ENCODE data around the gene RPH3AL.

DNA sequence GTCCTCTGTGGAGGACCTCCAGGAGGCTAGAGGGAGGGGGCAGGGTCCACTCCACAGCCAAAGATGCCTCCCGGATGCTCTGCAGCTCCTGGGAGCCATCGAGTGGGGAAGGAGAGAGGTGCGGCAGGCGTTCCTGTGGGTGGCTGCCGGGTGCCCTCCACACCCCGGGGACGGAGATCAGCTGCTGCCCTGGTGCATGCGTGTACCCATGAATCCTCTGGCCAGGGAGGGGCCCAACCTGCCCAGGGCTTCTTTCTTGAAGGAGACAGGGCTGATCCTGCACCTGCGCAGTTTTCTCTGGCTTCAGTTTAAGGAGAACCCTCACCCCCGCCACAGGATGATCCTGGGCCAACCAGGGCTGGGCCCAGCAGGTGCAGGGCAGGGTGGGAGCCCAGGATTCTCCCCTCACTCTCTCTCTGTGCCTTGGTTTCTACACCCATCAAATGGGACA, 137.7 kb downstream of the RPH3AL start:
- TF ChIP-seq, protein P1, sequence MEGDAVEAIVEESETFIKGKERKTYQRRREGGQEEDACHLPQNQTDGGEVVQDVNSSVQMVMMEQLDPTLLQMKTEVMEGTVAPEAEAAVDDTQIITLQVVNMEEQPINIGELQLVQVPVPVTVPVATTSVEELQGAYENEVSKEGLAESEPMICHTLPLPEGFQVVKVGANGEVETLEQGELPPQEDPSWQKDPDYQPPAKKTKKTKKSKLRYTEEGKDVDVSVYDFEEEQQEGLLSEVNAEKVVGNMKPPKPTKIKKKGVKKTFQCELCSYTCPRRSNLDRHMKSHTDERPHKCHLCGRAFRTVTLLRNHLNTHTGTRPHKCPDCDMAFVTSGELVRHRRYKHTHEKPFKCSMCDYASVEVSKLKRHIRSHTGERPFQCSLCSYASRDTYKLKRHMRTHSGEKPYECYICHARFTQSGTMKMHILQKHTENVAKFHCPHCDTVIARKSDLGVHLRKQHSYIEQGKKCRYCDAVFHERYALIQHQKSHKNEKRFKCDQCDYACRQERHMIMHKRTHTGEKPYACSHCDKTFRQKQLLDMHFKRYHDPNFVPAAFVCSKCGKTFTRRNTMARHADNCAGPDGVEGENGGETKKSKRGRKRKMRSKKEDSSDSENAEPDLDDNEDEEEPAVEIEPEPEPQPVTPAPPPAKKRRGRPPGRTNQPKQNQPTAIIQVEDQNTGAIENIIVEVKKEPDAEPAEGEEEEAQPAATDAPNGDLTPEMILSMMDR (IDR thresholded peaks at IDR 0.05) = no peak
- TF ChIP-seq POLR2A (IDR thresholded peaks at IDR 0.05) = no peak

All from ovary (tissue), 3 donors.